Measurements from ENCODE around the gene CHCHD6.

- TF ChIP-seq CTCF (IDR thresholded peaks at IDR 0.05) (no peak), POLR2A (IDR thresholded peaks at IDR 0.05) (no peak)
Observed at GRCh38 chr3:127000119-127000518, 296.1 kb downstream of the CHCHD6 start.
